Measurements from ENCODE around the gene LMO7.

The LMO7 gene

GRCh38 chr13:75702476-75702875 lies 66.3 kb downstream of the LMO7 start:
- no peak for DNase-seq (ENCODE audit: low read depth)

GRCh38 chr13:75703769-75704168 lies 67.6 kb downstream of the LMO7 start:
- DNase-seq (ENCODE audit: low read depth): no peak
- no peak overlapping the region for H3K4me3 ChIP-seq (ENCODE audit: low read depth, low read length)
- TF ChIP-seq, protein P1, sequence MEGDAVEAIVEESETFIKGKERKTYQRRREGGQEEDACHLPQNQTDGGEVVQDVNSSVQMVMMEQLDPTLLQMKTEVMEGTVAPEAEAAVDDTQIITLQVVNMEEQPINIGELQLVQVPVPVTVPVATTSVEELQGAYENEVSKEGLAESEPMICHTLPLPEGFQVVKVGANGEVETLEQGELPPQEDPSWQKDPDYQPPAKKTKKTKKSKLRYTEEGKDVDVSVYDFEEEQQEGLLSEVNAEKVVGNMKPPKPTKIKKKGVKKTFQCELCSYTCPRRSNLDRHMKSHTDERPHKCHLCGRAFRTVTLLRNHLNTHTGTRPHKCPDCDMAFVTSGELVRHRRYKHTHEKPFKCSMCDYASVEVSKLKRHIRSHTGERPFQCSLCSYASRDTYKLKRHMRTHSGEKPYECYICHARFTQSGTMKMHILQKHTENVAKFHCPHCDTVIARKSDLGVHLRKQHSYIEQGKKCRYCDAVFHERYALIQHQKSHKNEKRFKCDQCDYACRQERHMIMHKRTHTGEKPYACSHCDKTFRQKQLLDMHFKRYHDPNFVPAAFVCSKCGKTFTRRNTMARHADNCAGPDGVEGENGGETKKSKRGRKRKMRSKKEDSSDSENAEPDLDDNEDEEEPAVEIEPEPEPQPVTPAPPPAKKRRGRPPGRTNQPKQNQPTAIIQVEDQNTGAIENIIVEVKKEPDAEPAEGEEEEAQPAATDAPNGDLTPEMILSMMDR (IDR thresholded peaks at IDR 0.05; ENCODE audit: insufficient read depth, low read depth, low read length, missing control alignments): no peak

More at GRCh38 chr13:75702476-75702875, 66.3 kb downstream of the LMO7 start:
- no peak overlapping the region for H3K4me3 ChIP-seq (ENCODE audit: low read depth, low read length)
- TF ChIP-seq, protein P1 (IDR thresholded peaks at IDR 0.05; ENCODE audit: insufficient read depth, low read depth, low read length, missing control alignments): no peak

DNA sequence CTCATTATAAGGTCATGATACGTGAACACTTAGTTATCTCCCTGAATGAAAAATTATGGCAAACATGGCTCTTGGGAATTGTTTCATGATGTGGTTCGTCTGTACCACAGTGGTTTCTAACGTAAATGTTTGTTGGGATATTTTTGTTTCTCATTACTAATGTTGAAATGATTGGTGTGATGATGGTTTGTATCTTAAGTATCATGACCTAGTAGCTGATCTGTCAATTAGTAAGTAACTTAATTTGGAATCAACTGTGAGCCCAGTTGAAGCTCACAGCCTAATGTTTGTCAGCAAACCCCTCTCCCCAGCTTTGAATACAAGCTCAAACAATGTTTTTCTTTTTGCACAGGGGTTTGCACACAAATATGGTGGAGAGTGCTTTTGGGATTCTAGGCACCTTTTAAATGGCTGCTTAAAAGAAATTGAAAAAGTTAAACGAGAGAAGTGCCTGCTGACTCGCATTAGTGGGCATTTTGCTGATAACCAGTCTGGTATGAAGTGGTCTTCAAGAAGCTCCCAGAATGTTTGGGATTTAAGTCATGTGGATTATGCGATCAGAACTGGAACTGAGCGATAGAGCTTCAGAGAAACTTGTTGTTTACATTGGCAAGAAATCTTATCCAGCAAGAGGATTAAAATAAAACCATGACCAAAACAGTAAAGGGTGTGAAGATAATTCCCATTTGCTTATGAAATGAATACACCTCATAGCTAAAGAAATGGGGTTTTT lies 68.2 kb downstream of the LMO7 start:
- DNase-seq (ENCODE audit: low read depth): no peak
- H3K4me3 ChIP-seq (ENCODE audit: low read depth, low read length): no peak overlapping the region
- TF ChIP-seq, protein P1 (IDR thresholded peaks at IDR 0.05; ENCODE audit: insufficient read depth, low read depth, low read length, missing control alignments): no peak

GRCh38 chr13:75704927-75705288 lies 68.8 kb downstream of the LMO7 start:
- H3K4me3 ChIP-seq (ENCODE audit: low read depth, low read length): no peak overlapping the region
- DNase-seq (ENCODE audit: low read depth): no peak
- TF ChIP-seq, protein P1 (IDR thresholded peaks at IDR 0.05; ENCODE audit: insufficient read depth, low read depth, low read length, missing control alignments): no peak

DNA sequence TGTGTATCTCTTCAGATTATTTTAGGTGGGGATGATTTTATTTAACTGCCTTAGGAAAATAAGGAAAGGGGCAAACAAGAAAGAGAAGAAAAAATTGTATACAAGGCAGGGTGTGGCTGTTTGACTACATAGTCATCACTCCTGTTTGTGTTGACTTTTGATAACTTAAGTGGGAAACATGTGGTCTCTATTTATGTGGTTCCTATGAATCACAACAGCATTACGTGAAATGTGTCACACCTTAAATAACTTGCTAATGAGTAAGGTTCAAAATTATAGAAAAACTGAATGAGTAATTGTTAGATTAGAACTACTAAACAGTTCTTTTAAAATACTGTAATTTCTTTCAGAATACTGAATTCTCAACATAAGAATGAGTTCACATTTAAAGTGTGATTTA lies 69.3 kb downstream of the LMO7 start:
- TF ChIP-seq, protein P1 (IDR thresholded peaks at IDR 0.05; ENCODE audit: insufficient read depth, low read depth, low read length, missing control alignments): no peak
- H3K4me3 ChIP-seq (ENCODE audit: low read depth, low read length): no peak overlapping the region
- DNase-seq (ENCODE audit: low read depth): no peak

DNA sequence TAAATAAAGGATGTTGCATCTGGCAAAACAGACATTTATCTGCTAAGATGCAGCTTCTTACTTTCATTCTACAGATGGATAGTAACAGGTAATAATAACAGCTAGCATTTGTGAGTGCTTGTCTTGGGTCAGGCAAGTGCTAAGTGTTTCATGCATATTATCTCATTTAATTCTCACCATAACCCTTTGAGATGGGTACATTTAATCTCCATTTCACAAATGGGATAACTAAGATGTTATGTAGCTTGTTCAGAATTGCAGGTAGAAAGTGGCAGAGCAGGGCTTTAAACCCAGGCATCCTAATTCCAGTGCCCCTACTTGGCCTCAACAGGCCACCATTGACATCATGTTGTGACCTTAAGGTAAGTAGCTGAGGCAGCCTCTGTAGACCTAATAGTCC lies 69.8 kb downstream of the LMO7 start:
- no peak overlapping the region for H3K4me3 ChIP-seq (ENCODE audit: low read depth, low read length)
- TF ChIP-seq, protein P1 (IDR thresholded peaks at IDR 0.05; ENCODE audit: insufficient read depth, low read depth, low read length, missing control alignments): no peak
- DNase-seq (ENCODE audit: low read depth): no peak

GRCh38 chr13:75713852-75714251 lies 77.7 kb downstream of the LMO7 start:
- DNase-seq (ENCODE audit: low read depth): no peak
- TF ChIP-seq, protein P1 (IDR thresholded peaks at IDR 0.05; ENCODE audit: insufficient read depth, low read depth, low read length, missing control alignments): no peak
- no peak overlapping the region for H3K4me3 ChIP-seq (ENCODE audit: low read depth, low read length)

Data from GM12865 (cell line).